Measurements from ENCODE around the gene YTHDF2. TPM values are rescaled to one million over a fixed set of nuclear protein-coding genes. Genes with fewer than 3 reads are reported as not detected.

YTHDF2 gene
- total and polyA plus RNA-seq, 7 donors = 27.0 to 47.0 (median 40.5) TPM

DNA sequence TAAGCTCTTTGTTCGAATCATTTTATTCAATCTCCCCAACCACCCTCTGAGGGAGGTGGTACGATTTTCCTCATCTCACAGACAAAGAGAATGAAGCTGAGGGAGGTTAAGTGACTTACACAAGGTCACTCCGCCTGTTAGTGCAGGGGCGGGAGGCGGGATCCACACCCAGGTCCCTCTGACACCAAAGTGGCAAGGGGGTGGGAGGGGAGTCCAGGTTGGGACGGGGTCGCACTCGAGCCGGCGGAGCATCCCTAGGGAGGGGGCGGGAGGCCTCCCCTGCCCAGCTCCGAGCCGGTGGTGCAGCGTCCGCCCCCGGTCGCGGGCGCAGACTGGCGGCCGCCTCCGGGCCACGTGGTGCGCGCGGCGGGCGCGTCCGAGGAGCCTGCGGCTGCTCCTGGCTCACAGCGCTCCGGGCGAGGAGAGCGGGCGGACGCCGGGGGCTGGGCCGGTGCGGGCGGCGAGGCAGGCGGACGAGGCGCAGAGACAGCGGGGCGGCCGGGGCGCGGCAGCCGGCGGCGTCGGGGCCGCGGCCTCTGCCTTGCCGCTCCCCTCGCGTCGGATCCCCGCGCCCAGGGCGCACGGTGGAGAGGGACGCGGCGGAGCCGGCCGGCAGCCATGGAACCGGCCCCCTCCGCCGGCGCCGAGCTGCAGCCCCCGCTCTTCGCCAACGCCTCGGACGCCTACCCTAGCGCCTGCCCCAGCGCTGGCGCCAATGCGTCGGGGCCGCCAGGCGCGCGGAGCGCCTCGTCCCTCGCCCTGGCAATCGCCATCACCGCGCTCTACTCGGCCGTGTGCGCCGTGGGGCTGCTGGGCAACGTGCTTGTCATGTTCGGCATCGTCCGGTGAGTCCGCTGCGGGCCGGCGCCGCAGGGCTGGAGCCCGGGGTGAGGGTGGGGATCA lies 75.3 kb downstream of the YTHDF2 start, which contains the start of gene OPRD1:
TSS of gene OPRD1 (plus strand) at position 405 of the 903 bp plus-strand sequence. CDS start at position 619, 214 bp downstream.
- intact Hi-C loops (cut with DNase I) = no loop called here
- H3K4me1 ChIP-seq = peaks cover 0 to 6% (median 1%) of the 10 kb centered on the region in 4 donors
- no peak for DNase-seq
- no peaks in the 10 kb centered on the region for H3K9me3 ChIP-seq
- TF ChIP-seq POLR2A (IDR thresholded peaks at IDR 0.05) = no peak
- no peak for TF ChIP-seq CTCF (IDR thresholded peaks at IDR 0.05)
- no peak for TF ChIP-seq POLR2AphosphoS5 (IDR thresholded peaks at IDR 0.05)
- no peak for TF ChIP-seq EP300 (IDR thresholded peaks at IDR 0.05)
- no peak within 1 kb of the TSS for H3K27ac ChIP-seq
- 3 to 4% methylated on average over 108 of the region's 108 CpGs for WGBS, 2 donors
- H3K27me3 ChIP-seq = peaks cover 9 to 73% (median 34%) of the 10 kb centered on the region in 3 donors
- no peaks in the 10 kb centered on the region for H3K36me3 ChIP-seq
- H3K4me3 ChIP-seq = no peak within 1 kb of the TSS

- H3K27ac ChIP-seq = no peak overlapping the region
- H3K4me1 ChIP-seq = peaks cover 0 to 6% (median 1%) of the 10 kb centered on the region in 4 donors
- no peak for DNase-seq
- peaks cover 9 to 80% (median 34%) of the 10 kb centered on the region in 3 donors for H3K27me3 ChIP-seq
- H3K9me3 ChIP-seq = no peaks in the 10 kb centered on the region
- H3K36me3 ChIP-seq = no peaks in the 10 kb centered on the region
- no peak overlapping the region for H3K4me3 ChIP-seq
- intact Hi-C loops (cut with DNase I) = no loop called here
- WGBS, 2 donors = 21 to 42% methylated on average over 34 of the region's 34 CpGs
- TF ChIP-seq CTCF (IDR thresholded peaks at IDR 0.05) (no peak), POLR2AphosphoS5 (IDR thresholded peaks at IDR 0.05) (no peak), POLR2A (IDR thresholded peaks at IDR 0.05) (no peak), EP300 (IDR thresholded peaks at IDR 0.05) (no peak)
Observed at GRCh38 chr1:28812669-28813468, 76.1 kb downstream of the YTHDF2 start.

DNA sequence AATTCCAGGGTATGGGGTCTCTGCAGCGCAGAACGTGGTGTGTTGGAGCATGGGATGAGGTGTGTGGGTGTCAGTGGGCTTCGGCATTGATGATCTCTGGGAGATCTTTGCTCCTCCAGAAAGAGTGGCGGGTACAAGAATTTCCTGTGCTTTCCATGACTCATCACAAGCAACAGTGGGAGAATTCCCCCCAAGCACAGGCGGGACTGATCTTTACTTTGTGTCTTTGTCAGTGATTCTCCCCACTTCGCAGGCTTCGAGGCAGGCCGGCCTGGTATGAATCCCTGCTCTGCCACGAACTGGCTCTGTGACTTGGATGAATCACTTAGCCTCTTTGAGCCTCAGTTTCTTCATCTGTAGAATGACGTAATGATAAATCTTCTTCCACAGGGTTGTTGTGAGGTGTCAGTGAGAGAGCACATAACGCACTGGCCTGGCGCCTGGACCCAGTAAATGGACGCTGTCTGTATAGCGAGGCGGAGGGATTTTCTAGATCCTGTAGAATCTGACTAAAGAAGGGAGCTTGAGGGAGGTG lies 77.3 kb downstream of the YTHDF2 start:
- Histone ChIP-seq H3K36me3 (no peaks in the 10 kb centered on the region), H3K27me3 (peaks cover 9 to 89% (median 34%) of the 10 kb centered on the region in 3 donors), H3K9me3 (no peaks in the 10 kb centered on the region), H3K27ac (no peak overlapping the region), H3K4me3 (no peak overlapping the region), H3K4me1 (peaks cover 0 to 6% (median 1%) of the 10 kb centered on the region in 4 donors)
- 84 to 89% methylated on average over 15 of the region's 15 CpGs for WGBS, 2 donors
- DNase-seq = no peak
- TF ChIP-seq EP300 (IDR thresholded peaks at IDR 0.05) (no peak), POLR2AphosphoS5 (IDR thresholded peaks at IDR 0.05) (no peak), CTCF (IDR thresholded peaks at IDR 0.05) (no peak), POLR2A (IDR thresholded peaks at IDR 0.05) (no peak)
- intact Hi-C loops (cut with DNase I) = no loop called here

GRCh38 chr1:28815533-28816185 lies 78.9 kb downstream of the YTHDF2 start:
- no peaks in the 10 kb centered on the region for H3K36me3 ChIP-seq
- DNase-seq = no peak
- no peak overlapping the region for H3K4me3 ChIP-seq
- H3K9me3 ChIP-seq = no peaks in the 10 kb centered on the region
- no peak overlapping the region for H3K27ac ChIP-seq
- peaks cover 0 to 6% (median 1%) of the 10 kb centered on the region in 4 donors for H3K4me1 ChIP-seq
- 36 to 48% methylated on average over 12 of the region's 12 CpGs for WGBS, 2 donors
- intact Hi-C loops (cut with DNase I) = no loop called here
- no peak for TF ChIP-seq CTCF (IDR thresholded peaks at IDR 0.05)
- H3K27me3 ChIP-seq = peaks cover 9 to 79% (median 34%) of the 10 kb centered on the region in 3 donors

All from sigmoid colon (tissue), 7 donors.